ENCODE results near the gene KCNIP4. TPM values are rescaled to one million over a fixed set of nuclear protein-coding genes. Genes with fewer than 3 reads are reported as not detected.

Gene KCNIP4
- total and polyA plus RNA-seq, 2 of the 4 experiments (the other 2 are of a cell fraction) = not detected

DNA sequence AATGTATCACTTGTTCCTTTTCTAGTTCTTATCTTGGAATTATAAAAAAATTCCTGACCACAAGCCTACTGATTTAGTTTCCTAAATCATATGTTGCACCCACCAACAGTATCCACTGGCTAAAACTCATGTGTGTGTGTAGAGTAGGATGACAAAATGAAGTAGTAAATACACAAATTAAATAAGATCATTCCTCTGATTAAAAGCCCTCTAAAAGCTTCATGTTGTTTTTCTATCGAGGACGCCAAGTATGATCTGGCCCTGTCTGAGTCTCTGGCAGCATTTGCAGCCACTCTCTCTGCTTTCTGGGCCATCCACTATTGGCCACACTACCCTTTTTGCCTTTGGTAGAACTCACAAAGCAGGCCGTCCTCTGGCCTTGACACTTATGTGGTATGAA lies 1064.9 kb downstream of the KCNIP4 start:
- WGBS, 2 experiments (ENCODE audit: extremely low coverage in 2 of 2, insufficient read length in 1 of 2) = no CpG with 5 or more reads among the region's 3 CpGs
- no peak overlapping the region for H3K9ac ChIP-seq (ENCODE audit: low read depth, low read length)
- H3K56ac ChIP-seq (ENCODE audit: extremely low read depth, insufficient read depth, low read length) = no peak overlapping the region
- H3K23ac ChIP-seq (ENCODE audit: low read depth, low read length) = no peak overlapping the region
- intact Hi-C loops (cut with micrococcal nuclease) (no loop called here), dilution Hi-C loops (cut with HindIII; ENCODE audit: low sequenced_read_pairs, unreplicated experiment) (no loop called here), in situ Hi-C loops (cut with MboI; ENCODE audit: low sequenced_read_pairs) (no loop called here)
- H3K4me2 ChIP-seq (ENCODE audit: low read depth, low read length) = no peak overlapping the region
- no peaks in the 10 kb centered on the region for H3K36me3 ChIP-seq (ENCODE audit: control insufficient read depth, insufficient read depth, low read length)
- no peaks in the 10 kb centered on the region for H3K79me1 ChIP-seq (ENCODE audit: low read depth in 1 of 2, low read length in 2 of 2)
- ChIA-PET CTCF (no interaction called here), POLR2A (ENCODE audit: unreplicated experiment) (no interaction called here)
- no peak overlapping the region for H2AFZ ChIP-seq (replicated peaks; ENCODE audit: low read length, poor library complexity)
- H3K4me3 ChIP-seq (ENCODE audit: insufficient read depth, low read depth, low read length) = no peak overlapping the region
- no TSS peak for BruUV-seq (replicated peaks)
- H2AK9ac ChIP-seq (replicated peaks; ENCODE audit: low read depth, low read length, poor library complexity) = no peak overlapping the region
- H3K18ac ChIP-seq (ENCODE audit: low read depth, low read length) = no peak overlapping the region
- no peak overlapping the region for H3K27ac ChIP-seq (ENCODE audit: insufficient read depth, low read length)
- no peaks in the 10 kb centered on the region for H4K20me1 ChIP-seq (ENCODE audit: insufficient read depth, low read length)
- no peaks in the 10 kb centered on the region for H3K9me1 ChIP-seq (ENCODE audit: insufficient read depth, low read length)
- H4K5ac ChIP-seq (ENCODE audit: low read depth, low read length) = no peak overlapping the region
- H3K4me1 ChIP-seq (ENCODE audit: control insufficient read depth, insufficient read depth, low read length) = no peaks in the 10 kb centered on the region
- no peak overlapping the region for H3K14ac ChIP-seq (replicated peaks; ENCODE audit: low read depth, low read length)
- ATAC-seq (ENCODE audit: low read depth) (no peak), DNase-seq (no peak)
- H2BK20ac ChIP-seq (ENCODE audit: low read depth, low read length) = no peak overlapping the region
- no peak overlapping the region for H2BK5ac ChIP-seq (ENCODE audit: low read depth, low read length, poor library complexity, severe bottlenecking)
- no peaks in the 10 kb centered on the region for H3K27me3 ChIP-seq (ENCODE audit: control insufficient read depth, insufficient read depth, low read length)
- H2AK5ac ChIP-seq (ENCODE audit: low read depth, low read length) = no peak overlapping the region
- no peak overlapping the region for H2BK120ac ChIP-seq (ENCODE audit: low read depth, low read length)
- H2BK15ac ChIP-seq (ENCODE audit: low read depth, low read length) = no peak overlapping the region
- no peak overlapping the region for H4K8ac ChIP-seq (ENCODE audit: low read depth in 2 of 2, low read length in 2 of 2)
- no peak for TF ChIP-seq FOS (IDR thresholded peaks at IDR 0.05; ENCODE audit: low read depth, low read length)
- TF ChIP-seq, protein P1, sequence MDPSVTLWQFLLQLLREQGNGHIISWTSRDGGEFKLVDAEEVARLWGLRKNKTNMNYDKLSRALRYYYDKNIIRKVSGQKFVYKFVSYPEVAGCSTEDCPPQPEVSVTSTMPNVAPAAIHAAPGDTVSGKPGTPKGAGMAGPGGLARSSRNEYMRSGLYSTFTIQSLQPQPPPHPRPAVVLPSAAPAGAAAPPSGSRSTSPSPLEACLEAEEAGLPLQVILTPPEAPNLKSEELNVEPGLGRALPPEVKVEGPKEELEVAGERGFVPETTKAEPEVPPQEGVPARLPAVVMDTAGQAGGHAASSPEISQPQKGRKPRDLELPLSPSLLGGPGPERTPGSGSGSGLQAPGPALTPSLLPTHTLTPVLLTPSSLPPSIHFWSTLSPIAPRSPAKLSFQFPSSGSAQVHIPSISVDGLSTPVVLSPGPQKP (IDR thresholded peaks at IDR 0.05; ENCODE audit: borderline replicate concordance, low read depth, low read length) = no peak
- TF ChIP-seq, protein P2, sequence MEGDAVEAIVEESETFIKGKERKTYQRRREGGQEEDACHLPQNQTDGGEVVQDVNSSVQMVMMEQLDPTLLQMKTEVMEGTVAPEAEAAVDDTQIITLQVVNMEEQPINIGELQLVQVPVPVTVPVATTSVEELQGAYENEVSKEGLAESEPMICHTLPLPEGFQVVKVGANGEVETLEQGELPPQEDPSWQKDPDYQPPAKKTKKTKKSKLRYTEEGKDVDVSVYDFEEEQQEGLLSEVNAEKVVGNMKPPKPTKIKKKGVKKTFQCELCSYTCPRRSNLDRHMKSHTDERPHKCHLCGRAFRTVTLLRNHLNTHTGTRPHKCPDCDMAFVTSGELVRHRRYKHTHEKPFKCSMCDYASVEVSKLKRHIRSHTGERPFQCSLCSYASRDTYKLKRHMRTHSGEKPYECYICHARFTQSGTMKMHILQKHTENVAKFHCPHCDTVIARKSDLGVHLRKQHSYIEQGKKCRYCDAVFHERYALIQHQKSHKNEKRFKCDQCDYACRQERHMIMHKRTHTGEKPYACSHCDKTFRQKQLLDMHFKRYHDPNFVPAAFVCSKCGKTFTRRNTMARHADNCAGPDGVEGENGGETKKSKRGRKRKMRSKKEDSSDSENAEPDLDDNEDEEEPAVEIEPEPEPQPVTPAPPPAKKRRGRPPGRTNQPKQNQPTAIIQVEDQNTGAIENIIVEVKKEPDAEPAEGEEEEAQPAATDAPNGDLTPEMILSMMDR (conservative IDR thresholded peaks at IDR 0.05; ENCODE audit: low read depth, low read length) = no peak
- H4K91ac ChIP-seq (ENCODE audit: insufficient read depth, low read depth, low read length) = no peak overlapping the region
- peaks cover 13% of the 10 kb centered on the region for H3K9me3 ChIP-seq (ENCODE audit: control insufficient read depth, insufficient read depth, low read length)
- H3K4ac ChIP-seq (ENCODE audit: low read depth, low read length) = no peak overlapping the region
